IgD-negative memory B cell (primary cell): ENCODE data around the gene PRKCZ. TPM values are rescaled to one million over a fixed set of nuclear protein-coding genes. Genes with fewer than 3 reads are reported as not detected.

Experiments used
- H3K27ac Mint-ChIP-seq, 3 donors: one replicate each; pipeline ENCODE4 v1.8.0; 2020 to 2022; ENCODE audit warnings: mild to moderate bottlenecking in 3 of 3, mixed read lengths in 3 of 3, moderate library complexity in 1 of 3
- H3K27me3 Mint-ChIP-seq: one replicate; pipeline ENCODE4 v1.8.0; 2021; ENCODE audit warnings: mixed read lengths
- H3K36me3 Mint-ChIP-seq: one replicate; pipeline ENCODE4 v1.8.0; 2020; ENCODE audit warnings: mild to moderate bottlenecking, mixed read lengths
- H3K4me1 Mint-ChIP-seq, 3 donors: one replicate each; pipeline ENCODE4 v1.8.0; 2020 to 2022; ENCODE audit warnings: mixed read lengths in 3 of 3, mild to moderate bottlenecking in 1 of 3
- H3K4me3 Mint-ChIP-seq, 4 donors: one replicate each; pipeline ENCODE4 v1.8.0; 2020 to 2022; ENCODE audit warnings: mild to moderate bottlenecking in 4 of 4, mixed read lengths in 4 of 4, moderate library complexity in 3 of 4
- H3K9me3 Mint-ChIP-seq, 3 donors: one replicate each; pipeline ENCODE4 v1.8.0; 2020 to 2021; ENCODE audit warnings: mixed read lengths in 3 of 3, mild to moderate bottlenecking in 1 of 3
- polyA plus RNA-seq: library from polyadenylated mRNA; unstranded; fragments of 300-500 nt; fragmentation: Illumina TruSeq; gene quantifications from one replicate; pipeline ENCODE4 v1.2.3, GENCODE V29; 2021

The PRKCZ gene
- polyA plus RNA-seq, 1 donor from 2014 or later, result 12.0 TPM

DNA sequence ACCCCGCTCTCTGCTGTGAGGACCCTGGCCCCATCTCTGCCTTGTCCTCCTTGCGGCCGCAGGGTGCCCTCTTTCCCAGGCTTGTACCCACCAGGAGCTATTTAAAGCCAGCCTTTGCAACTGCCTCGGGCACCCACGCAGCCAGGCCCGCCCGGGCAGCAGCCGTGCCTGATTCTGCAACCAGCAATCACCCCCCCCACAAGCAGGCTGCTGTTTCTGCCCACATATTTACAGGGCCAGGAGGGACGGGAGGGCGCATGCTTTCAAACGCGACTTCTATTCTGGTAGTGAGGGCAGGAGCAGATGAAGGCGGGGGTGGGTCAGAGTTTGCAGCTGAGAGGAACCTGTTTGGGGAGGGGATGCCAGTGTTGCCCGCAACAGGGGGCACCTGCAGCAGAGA lies 17.5 kb upstream of the PRKCZ start:
- H3K9me3 Mint-ChIP-seq, result no peaks in the 10 kb centered on the region
- H3K4me1 Mint-ChIP-seq, result peaks cover 0 to 4% (median 0%) of the 10 kb centered on the region in 3 donors
- H3K27me3 Mint-ChIP-seq, result no peaks in the 10 kb centered on the region
- no peak overlapping the region for H3K4me3 Mint-ChIP-seq
- H3K27ac Mint-ChIP-seq, result no peak overlapping the region
- no peaks in the 10 kb centered on the region for H3K36me3 Mint-ChIP-seq

DNA sequence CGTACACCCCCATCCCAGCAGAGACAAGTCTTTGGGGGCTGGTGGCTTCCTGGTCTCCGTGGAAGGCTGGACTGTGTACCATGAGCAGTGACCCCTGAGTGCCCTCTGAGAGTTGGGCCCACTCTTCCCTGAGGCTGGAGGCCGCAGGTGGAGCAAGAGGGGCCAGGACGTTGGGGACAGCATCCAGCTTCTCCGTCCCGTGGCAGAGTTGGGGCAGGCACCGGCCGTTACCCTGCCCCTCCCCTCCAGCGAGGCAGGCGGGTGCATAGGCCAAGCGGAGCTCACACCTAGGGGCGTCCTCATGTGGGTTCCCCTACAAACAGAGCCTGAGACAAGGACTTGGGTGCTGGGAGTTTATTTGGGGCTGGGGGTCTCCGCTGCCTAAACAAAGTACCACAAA lies 17.0 kb upstream of the PRKCZ start:
- H3K36me3 Mint-ChIP-seq, result no peaks in the 10 kb centered on the region
- H3K9me3 Mint-ChIP-seq, result no peaks in the 10 kb centered on the region
- peaks cover 0 to 4% (median 0%) of the 10 kb centered on the region in 3 donors for H3K4me1 Mint-ChIP-seq
- no peak overlapping the region for H3K27ac Mint-ChIP-seq
- H3K27me3 Mint-ChIP-seq, result no peaks in the 10 kb centered on the region
- H3K4me3 Mint-ChIP-seq, result no peak overlapping the region

DNA sequence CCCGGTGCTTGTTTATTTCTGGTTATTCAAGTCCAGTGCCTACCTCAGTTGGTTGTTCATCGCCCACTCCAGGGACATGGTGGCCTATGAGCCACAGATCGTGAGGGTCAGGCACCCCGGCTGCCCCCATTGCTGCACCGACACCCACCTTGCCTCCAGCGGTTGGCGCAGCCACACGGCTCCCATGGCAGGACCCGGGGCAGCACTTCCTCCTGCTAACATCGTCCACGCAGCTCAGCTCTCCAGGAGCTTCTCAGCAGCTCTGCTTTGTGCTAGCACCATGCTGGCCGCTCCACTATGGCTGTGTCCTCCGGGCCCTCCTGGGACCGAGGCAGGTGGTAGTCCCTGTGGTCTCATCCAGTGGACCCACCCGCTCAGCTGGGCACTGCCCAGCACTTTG lies 13.9 kb upstream of the PRKCZ start:
- Mint-ChIP-seq H3K27ac (no peak overlapping the region), H3K9me3 (no peaks in the 10 kb centered on the region), H3K27me3 (no peaks in the 10 kb centered on the region), H3K4me1 (no peaks in the 10 kb centered on the region), H3K4me3 (no peak overlapping the region), H3K36me3 (no peaks in the 10 kb centered on the region)

DNA sequence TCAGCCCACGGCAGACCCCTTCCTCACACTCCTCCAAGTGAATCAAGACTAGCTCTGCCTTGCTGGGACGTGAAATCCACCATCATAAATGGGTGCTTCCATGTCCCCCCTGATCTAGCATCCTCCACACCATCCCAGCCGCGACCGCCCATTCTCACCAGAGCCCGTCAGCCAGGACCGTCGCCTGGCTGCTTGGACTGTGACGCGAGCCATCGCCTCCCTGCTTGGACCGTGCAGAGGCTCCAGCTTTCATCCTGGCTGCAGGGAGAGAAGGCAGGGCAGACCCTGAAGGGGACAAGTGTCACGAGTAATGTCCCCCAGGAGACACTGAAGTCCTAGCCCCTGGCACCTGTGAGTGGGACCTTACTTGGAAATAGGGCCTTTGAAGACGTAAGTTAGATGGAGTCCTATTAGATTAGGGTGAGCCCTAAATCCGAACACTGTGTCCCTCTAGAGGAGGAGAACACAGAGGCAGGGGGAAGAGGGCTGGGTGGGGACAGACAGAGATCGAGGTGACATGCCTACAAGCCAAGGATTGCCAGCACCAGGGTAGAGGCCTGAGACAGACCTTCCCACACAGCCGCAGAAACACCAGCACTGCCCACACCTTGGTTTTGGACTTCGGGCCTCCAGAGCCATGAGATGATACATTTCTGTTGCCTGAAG lies 12.8 kb upstream of the PRKCZ start:
- no peaks in the 10 kb centered on the region for H3K9me3 Mint-ChIP-seq
- H3K36me3 Mint-ChIP-seq, result no peaks in the 10 kb centered on the region
- H3K27me3 Mint-ChIP-seq, result no peaks in the 10 kb centered on the region
- H3K4me1 Mint-ChIP-seq, result no peaks in the 10 kb centered on the region
- no peak overlapping the region for H3K27ac Mint-ChIP-seq
- H3K4me3 Mint-ChIP-seq, result no peak overlapping the region

DNA sequence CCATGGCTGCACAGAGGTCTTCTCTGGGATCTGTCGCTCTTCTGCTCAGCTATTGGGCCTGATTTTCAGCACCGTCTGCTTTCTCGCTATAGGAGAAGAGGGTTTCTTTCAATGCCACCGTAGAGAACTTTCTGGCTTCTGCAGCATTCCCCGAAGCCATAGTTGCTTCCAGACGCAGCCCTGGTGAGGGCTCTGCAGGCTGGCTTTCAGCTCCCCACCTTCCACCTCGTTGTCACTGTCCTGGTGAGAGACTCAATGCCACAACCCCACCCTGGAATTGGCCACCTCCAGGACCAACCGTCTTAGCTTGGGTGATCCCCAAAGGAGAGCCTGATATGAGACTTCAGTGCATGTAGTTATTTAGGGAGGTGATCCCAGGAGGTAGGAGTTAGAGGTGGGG lies 12.0 kb upstream of the PRKCZ start:
- Mint-ChIP-seq H3K4me3 (peak overlapping the region in 1 of 4 donors; percentile 67), H3K4me1 (no peaks in the 10 kb centered on the region), H3K36me3 (no peaks in the 10 kb centered on the region), H3K27ac (no peak overlapping the region), H3K9me3 (no peaks in the 10 kb centered on the region), H3K27me3 (no peaks in the 10 kb centered on the region)

DNA sequence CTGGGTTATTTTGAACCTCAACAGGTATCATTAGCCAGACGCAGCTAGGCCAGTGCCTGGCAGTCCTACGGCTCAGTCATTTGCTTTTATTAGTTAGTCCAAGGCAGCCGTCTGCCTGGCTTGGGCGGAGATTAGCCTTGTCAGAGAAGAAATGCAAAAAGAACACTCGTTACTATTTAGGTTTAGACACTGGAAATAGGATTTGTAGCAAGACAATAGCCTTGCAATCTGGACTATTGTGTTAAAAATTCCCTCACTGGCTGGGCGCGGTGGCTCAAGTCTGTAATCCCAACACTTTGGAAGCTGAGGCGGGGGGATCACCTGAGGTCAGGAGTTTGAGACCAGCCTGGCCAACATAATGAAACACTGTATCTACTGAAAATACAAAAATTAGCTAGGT lies 11.0 kb upstream of the PRKCZ start:
- Mint-ChIP-seq H3K27me3 (no peaks in the 10 kb centered on the region), H3K4me1 (peaks cover 0 to 4% (median 2%) of the 10 kb centered on the region in 3 donors), H3K36me3 (no peaks in the 10 kb centered on the region), H3K27ac (no peak overlapping the region), H3K9me3 (no peaks in the 10 kb centered on the region), H3K4me3 (no peak overlapping the region)

- Mint-ChIP-seq H3K27me3 (no peaks in the 10 kb centered on the region), H3K4me1 (peaks cover 0 to 8% (median 8%) of the 10 kb centered on the region in 3 donors), H3K36me3 (no peaks in the 10 kb centered on the region), H3K27ac (no peak overlapping the region), H3K4me3 (no peak overlapping the region), H3K9me3 (no peaks in the 10 kb centered on the region)
These were observed 8.9 kb upstream of the PRKCZ start for GRCh38 chr1:2041305-2041704.

GRCh38 chr1:2041887-2042286 lies 8.3 kb upstream of the PRKCZ start:
- H3K27ac Mint-ChIP-seq, result no peak overlapping the region
- H3K4me3 Mint-ChIP-seq, result no peak overlapping the region
- no peaks in the 10 kb centered on the region for H3K36me3 Mint-ChIP-seq

GRCh38 chr1:2042830-2043773 lies 7.1 kb upstream of the PRKCZ start:
- Mint-ChIP-seq H3K9me3 (no peaks in the 10 kb centered on the region), H3K4me3 (no peak overlapping the region)

More at GRCh38 chr1:2041887-2042286, 8.3 kb upstream of the PRKCZ start:
- no peaks in the 10 kb centered on the region for H3K27me3 Mint-ChIP-seq
- peaks cover 0 to 8% (median 8%) of the 10 kb centered on the region in 3 donors for H3K4me1 Mint-ChIP-seq
- no peaks in the 10 kb centered on the region for H3K9me3 Mint-ChIP-seq

DNA sequence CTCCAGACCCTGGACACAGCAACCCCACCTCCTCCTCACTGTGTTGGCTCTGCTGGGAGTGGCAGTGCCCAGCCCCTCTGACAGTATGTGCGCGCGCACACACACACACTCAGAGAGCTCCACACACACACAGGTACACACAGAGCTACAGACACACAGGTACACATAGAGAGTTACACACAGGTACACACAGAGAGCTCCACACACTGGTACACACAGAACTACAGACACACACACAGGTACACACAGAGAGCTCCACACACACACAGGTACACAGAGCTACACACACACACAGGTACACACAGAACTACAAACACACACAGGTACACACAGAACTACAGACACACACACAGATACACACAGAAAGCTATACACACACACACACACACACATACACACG lies 6.3 kb upstream of the PRKCZ start:
- H3K36me3 Mint-ChIP-seq, result no peaks in the 10 kb centered on the region
- peaks cover 0 to 8% (median 8%) of the 10 kb centered on the region in 3 donors for H3K4me1 Mint-ChIP-seq
- peak overlapping the region in 3 of 4 donors; percentile 37 to 74 (median 40) for H3K4me3 Mint-ChIP-seq
- H3K27me3 Mint-ChIP-seq, result no peaks in the 10 kb centered on the region
- no peaks in the 10 kb centered on the region for H3K9me3 Mint-ChIP-seq
- H3K27ac Mint-ChIP-seq, result peak overlapping the region in 2 of 3 donors; percentile 21 to 51

More at GRCh38 chr1:2042830-2043773, 7.1 kb upstream of the PRKCZ start:
- Mint-ChIP-seq H3K36me3 (no peaks in the 10 kb centered on the region), H3K27me3 (no peaks in the 10 kb centered on the region), H3K27ac (no peak overlapping the region), H3K4me1 (peaks cover 0 to 8% (median 8%) of the 10 kb centered on the region in 3 donors)

DNA sequence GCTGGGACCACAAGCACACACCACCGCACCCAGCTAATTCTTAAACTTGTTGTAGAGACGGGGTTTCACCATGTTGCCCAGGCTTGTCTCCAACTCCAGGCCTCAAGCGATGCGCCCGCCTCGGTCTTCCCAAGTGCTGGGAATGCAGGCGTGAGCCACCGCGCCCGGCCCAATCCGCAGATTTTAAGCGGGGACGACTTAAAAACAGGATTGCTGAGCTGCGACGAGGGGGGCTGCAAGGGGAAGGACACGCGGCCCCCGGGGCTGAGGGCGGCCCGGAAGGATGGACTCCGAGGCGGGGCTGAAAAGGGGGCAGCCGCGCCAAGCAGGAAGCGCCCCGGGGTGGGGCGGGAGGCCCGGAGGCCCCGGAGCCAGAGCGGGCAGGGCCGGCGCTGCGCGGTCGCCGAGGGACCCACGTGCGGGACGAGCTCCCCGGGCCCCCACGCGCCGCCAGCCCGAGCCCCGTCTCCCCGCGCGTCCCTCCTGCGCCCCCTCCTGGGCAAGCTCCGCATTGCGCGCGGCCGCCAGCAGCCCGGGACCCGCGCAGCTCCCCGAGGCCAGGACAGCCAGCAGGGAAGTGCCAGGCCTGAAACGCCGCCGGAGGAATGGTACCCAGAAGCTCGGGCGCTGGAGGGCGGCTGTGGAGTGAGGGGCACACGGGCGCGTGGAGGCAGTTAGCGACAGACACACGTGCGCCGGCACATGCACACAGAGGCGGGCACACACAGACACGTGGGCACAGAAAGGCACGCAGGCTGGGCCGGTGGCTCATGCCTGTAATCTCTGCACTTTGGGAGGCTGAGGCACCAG lies 5.5 kb upstream of the PRKCZ start:
- no peaks in the 10 kb centered on the region for H3K9me3 Mint-ChIP-seq
- peak overlapping the region in 1 of 3 donors; percentile 63 for H3K27ac Mint-ChIP-seq
- peaks cover 7 to 14% (median 13%) of the 10 kb centered on the region in 3 donors for H3K4me1 Mint-ChIP-seq
- peak overlapping the region; percentile 30 to 63 (median 49) for H3K4me3 Mint-ChIP-seq
- H3K36me3 Mint-ChIP-seq, result no peaks in the 10 kb centered on the region
- H3K27me3 Mint-ChIP-seq, result peaks cover 2% of the 10 kb centered on the region

DNA sequence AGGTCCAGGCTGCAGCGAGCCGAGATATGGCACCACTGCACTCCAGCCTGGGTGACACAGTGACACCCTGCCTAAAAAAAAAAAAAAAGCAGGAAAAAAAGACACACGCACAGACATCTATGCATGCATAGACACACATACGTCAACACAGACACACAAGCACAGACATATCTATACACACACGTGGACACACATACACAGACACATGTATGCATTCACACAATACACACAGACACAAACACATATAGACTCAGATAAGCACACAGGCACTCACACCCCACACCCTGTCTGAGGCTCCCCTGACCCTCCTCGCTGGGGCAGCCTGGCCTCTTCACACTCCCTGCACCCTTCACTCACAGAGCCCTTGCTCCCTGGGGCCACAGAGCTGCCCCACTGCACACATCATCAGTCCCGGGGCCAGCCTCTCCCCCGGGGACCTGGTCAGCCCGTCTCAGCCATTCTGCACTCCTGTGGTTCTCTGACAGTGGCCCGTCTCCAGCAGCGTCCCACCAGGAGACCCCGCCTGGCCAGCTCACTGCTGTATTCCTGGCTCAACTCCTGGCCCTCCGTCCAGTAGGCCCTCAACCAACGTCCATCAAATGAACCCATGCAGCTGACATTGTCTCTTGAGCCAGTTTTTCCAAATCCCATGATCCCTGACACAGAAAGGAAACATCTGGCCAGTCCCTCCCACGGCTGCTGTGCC lies 4.6 kb upstream of the PRKCZ start:
- Mint-ChIP-seq H3K36me3 (no peaks in the 10 kb centered on the region), H3K27me3 (peaks cover 2% of the 10 kb centered on the region), H3K27ac (peak overlapping the region; percentile 8 to 63 (median 50)), H3K4me3 (peak overlapping the region in 3 of 4 donors; percentile 30 to 61 (median 44)), H3K4me1 (peaks cover 7 to 14% (median 13%) of the 10 kb centered on the region in 3 donors), H3K9me3 (no peaks in the 10 kb centered on the region)

GRCh38 chr1:2046174-2046917 lies 3.9 kb upstream of the PRKCZ start:
- H3K36me3 Mint-ChIP-seq, result no peaks in the 10 kb centered on the region
- peak overlapping the region in 1 of 3 donors; percentile 50 for H3K27ac Mint-ChIP-seq
- peak overlapping the region in 2 of 4 donors; percentile 60 to 61 for H3K4me3 Mint-ChIP-seq
- H3K27me3 Mint-ChIP-seq, result peaks cover 2% of the 10 kb centered on the region
- no peaks in the 10 kb centered on the region for H3K9me3 Mint-ChIP-seq
- H3K4me1 Mint-ChIP-seq, result peaks cover 7 to 14% (median 13%) of the 10 kb centered on the region in 3 donors
